Measurements from ENCODE around the gene EMILIN1.

Gene EMILIN1

DNA sequence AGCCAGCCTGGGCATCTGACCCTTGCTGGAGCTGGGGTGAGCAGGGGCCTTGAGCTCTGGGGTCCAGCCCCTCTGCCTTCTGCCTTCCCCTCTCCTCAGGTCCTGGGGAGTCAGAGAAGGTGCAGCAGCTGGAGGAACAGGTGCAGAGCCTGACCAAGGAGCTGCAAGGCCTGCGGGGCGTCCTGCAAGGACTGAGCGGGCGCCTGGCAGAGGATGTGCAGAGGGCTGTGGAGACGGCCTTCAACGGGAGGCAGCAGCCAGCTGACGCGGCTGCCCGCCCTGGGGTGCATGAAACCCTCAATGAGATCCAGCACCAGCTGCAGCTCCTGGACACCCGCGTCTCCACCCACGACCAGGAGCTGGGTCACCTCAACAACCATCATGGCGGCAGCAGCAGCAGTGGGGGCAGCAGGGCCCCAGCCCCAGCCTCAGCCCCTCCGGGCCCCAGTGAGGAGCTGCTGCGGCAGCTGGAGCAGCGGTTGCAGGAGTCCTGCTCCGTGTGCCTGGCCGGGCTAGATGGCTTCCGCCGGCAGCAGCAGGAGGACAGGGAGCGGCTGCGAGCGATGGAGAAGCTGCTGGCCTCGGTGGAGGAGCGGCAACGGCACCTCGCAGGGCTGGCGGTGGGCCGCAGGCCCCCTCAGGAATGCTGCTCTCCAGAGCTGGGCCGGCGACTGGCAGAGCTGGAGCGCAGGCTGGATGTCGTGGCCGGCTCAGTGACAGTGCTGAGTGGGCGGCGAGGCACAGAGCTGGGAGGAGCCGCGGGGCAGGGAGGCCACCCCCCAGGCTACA, 3.8 kb downstream of the EMILIN1 start:
- DNase-seq, result no peak

DNA sequence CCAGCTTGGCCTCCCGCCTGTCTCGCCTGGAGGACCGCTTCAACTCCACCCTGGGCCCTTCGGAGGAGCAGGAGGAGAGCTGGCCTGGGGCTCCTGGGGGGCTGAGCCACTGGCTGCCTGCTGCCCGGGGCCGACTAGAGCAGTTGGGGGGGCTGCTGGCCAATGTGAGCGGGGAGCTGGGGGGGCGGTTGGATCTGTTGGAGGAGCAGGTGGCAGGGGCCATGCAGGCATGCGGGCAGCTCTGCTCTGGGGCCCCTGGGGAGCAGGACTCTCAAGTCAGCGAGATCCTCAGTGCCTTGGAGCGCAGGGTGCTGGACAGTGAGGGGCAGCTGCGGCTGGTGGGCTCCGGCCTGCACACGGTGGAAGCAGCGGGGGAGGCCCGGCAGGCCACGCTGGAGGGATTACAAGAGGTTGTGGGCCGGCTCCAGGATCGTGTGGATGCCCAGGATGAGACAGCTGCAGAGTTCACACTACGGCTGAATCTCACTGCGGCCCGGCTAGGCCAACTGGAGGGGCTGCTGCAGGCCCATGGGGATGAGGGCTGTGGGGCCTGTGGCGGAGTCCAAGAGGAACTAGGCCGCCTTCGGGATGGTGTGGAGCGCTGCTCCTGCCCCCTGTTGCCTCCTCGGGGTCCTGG, 4.5 kb downstream of the EMILIN1 start:
- DNase-seq, result no peak

DNA sequence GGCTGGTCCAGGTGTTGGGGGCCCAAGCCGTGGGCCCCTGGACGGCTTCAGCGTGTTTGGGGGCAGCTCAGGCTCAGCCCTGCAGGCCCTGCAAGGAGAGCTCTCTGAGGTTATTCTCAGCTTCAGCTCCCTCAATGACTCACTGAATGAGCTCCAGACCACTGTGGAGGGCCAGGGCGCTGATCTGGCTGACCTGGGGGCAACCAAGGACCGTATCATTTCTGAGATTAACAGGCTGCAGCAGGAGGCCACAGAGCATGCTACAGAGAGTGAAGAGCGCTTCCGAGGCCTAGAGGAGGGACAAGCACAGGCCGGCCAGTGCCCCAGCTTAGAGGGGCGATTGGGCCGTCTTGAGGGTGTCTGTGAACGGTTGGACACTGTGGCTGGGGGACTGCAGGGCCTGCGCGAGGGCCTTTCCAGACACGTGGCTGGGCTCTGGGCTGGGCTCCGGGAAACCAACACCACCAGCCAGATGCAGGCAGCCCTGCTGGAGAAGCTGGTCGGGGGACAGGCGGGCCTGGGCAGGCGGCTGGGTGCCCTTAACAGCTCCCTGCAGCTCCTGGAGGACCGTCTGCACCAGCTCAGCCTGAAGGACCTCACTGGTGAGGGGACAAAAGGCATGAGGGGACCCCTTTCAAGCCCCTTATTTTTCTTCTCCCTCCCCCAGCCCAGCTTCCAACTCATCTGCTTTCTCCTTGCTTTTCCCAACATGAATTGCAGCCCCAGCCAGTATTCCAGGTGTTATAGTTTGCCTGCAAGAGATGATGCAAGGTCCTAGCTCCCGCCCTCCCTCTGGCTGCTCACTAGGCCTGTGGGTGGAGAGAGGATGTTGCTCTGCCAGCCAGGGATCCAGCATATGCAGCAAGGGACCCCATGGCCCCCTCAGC, 5.2 kb downstream of the EMILIN1 start:
- DNase-seq, result no peak

DNA sequence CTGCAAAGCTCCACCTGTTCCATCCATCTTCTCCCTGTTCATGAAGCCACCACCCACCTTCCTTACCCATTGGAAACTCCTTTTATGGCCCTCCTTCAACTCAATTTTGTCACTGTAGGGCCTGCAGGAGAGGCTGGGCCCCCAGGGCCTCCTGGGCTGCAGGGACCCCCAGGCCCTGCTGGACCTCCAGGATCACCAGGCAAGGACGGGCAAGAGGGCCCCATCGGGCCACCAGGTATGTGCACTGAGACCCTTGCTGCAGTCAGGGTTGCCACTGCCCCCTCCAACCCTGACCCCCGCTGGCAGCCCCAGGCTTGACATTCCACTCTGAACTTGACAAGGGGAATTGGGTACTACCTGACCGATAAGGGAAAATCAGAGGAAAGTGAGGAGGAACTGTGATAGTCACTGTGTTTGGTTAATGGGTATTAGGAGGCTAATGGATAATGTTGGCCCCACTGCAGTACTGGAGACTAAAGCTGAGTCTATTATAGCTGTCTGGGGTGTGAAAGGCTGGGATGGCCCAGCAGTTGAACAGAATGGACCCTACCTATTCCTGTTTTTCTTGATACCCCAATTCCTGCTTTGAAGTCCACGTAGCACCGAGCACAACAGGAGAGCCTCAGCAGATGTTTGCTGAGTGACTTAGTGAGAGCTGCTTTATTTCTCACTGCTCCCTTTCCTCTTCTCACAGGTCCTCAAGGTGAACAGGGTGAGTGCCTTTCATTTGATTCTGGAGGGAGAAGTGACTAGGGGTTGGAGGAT, 6.1 kb downstream of the EMILIN1 start:
- DNase-seq, result no peak

DNA sequence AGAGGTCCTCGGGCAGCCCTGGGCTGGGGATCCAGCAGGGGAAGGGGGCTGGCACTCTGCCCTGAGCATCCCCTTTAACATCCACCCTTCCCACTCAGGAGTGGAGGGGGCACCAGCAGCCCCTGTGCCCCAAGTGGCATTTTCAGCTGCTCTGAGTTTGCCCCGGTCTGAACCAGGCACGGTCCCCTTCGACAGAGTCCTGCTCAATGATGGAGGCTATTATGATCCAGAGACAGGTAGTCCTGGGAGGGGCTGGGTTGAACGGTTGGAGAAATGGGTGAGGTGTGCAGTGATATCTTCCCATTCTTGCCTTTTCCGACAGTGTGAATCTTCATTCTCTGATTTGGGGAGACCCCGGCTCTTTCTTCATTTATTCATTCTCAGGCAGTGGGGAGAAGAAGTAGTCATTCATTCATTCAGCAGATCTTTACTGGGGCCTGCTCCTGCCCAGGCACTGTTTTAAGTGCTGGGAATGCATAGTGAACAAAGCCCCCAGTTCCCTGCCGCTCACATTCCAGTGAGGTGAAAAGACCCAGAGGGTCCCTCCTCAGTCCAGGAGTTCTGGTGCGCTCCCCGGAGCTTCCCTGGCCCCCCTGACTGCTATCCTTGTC, 6.8 kb downstream of the EMILIN1 start:
- no peak for DNase-seq

DNA sequence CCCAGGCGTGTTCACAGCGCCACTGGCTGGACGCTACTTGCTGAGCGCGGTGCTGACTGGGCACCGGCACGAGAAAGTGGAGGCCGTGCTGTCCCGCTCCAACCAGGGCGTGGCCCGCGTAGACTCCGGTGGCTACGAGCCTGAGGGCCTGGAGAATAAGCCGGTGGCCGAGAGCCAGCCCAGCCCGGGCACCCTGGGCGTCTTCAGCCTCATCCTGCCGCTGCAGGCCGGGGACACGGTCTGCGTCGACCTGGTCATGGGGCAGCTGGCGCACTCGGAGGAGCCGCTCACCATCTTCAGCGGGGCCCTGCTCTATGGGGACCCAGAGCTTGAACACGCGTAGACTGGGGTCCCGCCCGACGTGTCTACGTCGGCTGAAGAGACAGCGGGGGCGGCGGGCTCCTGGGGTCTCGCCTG, 7.3 kb downstream of the EMILIN1 start:
- DNase-seq, result peak; percentile 71

DNA sequence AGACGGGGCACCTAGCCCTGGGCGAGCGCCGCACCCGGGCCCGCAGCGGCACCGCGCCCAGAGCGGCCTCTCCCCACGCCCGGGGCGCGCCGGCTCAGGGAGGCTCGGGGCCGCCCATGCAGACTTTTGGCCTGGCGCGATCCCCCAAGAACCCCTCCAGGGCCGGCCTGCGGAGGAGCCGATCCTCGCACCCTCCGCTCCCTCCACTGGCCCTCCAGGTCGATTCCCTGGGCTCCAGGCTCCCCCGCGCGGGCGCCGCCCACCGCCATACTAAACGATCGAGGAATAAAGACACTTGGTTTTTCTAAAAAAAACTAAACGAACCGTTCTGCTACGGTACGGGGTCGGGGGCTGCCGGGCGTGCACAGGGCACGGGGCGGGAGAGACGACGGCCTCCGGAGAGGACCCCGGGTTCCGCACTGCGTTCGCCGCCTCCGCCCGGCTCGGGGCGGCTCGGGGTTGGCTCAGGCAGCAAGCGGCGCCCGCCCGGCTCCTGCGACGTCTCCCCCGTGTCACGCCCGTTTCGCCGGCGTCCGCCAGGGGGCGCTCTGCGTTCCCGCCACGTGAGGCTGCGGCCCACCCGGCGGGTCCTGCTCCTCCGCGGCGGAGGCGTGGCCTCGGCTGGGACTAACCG, 7.8 kb downstream of the EMILIN1 start:
- peak; percentile 100 for DNase-seq

DNA sequence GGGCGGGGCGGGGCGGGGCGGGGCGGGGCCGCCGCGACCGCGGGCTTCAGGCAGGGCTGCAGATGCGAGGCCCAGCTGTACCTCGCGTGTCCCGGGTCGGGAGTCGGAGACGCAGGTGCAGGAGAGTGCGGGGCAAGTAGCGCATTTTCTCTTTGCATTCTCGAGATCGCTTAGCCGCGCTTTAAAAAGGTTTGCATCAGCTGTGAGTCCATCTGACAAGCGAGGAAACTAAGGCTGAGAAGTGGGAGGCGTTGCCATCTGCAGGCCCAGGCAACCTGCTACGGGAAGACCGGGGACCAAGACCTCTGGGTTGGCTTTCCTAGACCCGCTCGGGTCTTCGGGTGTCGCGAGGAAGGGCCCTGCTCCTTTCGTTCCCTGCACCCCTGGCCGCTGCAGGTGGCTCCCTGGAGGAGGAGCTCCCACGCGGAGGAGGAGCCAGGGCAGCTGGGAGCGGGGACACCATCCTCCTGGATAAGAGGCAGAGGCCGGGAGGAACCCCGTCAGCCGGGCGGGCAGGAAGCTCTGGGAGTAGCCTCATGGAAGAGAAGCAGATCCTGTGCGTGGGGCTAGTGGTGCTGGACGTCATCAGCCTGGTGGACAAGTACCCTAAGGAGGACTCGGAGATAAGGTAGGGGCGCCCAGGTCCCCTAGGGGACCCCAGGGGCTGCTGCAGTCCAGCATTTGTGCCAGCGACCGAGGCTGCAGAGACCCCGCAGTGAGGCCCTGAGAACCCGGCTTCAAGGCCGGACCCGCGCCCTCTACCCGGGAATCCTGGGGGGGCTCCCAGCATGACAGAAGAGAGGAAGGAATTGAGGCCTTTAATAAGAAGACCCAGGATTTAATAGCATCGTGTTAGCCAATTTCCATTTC, 8.5 kb downstream of the EMILIN1 start, which contains the start of gene KHK:
Gene KHK (plus strand): TSS at position 49 of the 870 bp plus-strand sequence. CDS start 488 bp downstream, at position 537.
- DNase-seq, result no peak

DNA sequence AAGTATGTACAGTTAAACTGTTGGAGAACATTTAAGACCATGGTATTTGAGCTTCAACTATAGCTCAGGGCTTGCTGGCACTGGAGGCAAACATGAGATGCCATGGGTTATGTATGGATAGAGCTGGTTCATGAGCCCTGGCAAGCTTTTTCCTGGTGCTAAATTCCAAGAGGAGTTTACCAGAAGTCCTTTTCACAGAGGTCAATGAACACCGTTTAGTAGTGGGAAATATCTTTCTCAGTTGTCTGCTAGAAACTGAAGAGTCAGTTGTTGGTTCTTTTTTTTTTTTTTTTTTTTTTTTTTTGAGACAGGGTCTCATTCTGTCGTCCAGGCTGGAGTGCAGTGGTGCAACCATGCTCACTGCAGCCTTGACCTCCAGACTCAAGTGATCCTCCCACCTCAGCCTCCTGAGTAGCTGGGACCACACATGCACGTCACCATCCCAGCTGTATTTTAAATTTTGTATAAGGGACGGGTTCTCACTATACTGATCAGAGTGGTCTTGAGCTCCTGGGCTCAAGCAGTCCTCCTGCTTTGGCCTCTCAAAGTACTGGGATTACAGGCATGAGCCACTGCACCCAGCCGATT, 9.5 kb downstream of the EMILIN1 start:
- no peak for DNase-seq

DNA sequence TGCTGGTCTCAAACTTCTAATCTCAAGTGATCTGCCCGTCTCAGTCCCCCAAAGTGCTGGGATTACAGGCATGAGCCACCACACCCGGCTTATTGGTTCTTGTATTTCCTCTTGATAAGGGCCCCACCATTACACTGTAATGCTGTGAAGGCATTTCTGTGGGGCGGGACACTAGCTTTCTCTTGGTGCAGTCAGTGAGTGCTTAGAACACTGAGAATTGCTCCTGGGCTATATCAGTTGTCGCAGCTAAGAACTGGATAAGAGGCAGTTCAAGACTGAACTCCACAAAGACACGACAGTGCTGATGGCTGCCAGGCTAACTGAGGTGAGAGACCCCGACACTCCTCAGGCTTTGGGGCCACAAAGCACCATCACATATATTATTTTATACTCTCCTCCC, 10.2 kb downstream of the EMILIN1 start:
- DNase-seq, result no peak

DNA sequence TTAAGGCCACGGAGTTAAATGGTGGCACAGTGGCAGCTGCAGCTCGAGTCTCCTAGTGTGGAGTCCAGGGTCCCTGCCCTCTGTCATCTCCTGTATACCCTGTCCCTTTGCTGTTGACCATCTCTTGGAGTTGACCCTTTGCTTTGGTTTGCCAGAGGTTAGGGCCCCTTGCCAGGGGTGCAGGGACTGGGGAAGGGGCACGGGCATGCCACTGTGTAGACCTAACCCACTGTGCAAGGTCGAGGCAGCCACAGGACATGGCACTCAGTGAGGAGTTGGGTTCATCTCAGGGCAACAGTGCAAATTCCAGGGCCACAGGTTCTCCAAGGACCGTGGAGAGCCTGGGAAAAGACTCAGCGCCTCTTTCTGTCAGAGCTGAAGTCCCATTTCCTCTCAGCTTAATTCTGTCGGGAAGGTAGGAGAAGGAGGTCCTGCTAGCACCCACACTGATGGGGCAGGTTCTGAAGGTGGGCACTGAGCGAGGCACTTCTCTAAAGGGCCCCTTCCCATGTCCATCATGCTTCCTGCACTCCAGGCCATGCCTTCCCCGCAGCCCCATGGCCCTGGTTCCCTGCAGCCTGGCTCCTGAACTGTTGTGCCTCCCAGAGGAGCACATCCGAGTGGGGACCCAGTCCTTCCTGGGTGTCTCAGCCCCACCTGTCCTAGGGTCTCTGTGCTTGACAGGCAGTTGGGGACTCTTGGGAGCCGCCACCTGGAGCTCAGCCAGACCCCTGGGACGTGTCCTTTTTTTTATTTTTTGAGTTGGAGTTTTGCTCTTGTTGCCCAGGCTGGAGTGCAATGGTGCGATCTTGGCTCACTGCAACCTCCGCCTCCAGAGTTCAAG, 10.9 kb downstream of the EMILIN1 start:
- DNase-seq, result no peak

DNA sequence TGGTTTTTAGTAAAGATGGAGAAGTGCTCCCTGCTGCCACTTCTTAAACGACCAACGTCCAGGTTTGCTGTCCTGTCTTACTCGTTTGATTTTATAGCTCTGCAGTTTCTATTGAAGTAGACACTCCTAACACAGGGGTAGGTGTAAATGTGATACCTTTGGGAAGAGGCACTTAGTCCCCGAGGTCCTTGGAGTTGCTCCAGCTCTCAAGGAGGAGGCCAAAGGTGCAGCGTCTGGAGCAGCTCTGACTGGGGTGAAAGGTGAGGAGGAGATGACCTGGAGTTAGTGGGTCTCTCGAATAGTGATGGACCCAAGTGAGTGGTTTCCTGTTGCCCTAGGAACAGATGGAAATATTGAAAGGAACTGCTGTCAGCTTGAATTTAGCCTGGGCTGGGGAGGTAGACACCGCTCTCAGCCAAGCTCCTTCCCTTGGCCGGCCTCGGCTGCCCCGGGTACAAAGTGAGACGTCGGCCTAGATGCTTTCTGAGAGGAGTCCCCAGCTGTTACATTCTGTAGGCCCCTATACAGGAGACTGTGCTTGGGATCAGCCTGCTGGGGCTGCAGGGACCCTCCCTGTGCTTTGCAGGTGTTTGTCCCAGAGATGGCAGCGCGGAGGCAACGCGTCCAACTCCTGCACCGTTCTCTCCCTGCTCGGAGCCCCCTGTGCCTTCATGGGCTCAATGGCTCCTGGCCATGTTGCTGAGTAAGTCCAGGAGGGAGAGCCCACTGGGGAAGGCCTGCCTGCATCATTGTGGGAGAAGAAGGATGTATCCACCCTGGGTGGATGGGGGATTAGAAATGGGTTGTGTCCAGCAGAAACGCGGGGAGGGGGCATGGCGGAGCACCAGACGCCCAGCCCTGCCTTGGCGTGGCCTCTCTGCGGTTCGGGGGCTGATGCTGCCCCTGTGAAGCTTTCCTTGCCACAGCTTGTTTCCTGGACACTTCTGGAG, 13.6 kb downstream of the EMILIN1 start:
- DNase-seq, result no peak

DNA sequence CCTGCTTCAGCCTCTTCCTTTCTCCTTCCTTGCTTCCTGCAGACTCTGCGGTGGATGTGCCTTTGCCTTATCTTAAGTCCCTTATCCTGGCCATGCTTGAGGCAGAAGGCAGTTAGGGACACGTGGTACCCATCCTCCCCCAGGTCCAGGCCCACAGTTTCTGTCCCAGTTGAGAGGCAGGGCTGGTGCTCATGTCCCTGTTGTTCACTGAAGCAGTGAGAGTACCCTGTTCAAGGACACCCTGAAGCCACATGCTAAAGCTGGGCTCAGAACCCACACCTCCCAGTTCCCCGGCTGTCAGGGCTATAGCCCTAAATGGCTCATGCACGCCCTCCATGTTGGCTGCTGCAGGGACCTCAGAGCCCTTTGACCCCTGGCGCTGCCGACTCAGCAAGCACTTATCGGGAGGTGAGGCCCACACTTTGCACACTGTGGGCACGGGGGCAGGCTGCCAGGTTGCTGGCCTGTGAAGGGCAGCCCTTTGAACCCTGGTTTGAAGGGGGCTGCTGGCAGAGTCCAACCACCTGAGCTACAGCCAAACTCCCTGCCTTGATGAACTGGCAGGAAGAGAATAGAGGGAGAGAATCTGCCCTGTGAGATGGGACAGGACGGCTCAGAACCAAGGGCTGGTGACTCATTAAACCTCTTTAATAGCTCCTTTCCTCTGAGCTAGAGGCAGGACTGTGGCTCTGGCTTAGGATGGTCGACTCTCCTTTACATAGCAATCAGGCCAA, 14.4 kb downstream of the EMILIN1 start:
- no peak for DNase-seq

DNA sequence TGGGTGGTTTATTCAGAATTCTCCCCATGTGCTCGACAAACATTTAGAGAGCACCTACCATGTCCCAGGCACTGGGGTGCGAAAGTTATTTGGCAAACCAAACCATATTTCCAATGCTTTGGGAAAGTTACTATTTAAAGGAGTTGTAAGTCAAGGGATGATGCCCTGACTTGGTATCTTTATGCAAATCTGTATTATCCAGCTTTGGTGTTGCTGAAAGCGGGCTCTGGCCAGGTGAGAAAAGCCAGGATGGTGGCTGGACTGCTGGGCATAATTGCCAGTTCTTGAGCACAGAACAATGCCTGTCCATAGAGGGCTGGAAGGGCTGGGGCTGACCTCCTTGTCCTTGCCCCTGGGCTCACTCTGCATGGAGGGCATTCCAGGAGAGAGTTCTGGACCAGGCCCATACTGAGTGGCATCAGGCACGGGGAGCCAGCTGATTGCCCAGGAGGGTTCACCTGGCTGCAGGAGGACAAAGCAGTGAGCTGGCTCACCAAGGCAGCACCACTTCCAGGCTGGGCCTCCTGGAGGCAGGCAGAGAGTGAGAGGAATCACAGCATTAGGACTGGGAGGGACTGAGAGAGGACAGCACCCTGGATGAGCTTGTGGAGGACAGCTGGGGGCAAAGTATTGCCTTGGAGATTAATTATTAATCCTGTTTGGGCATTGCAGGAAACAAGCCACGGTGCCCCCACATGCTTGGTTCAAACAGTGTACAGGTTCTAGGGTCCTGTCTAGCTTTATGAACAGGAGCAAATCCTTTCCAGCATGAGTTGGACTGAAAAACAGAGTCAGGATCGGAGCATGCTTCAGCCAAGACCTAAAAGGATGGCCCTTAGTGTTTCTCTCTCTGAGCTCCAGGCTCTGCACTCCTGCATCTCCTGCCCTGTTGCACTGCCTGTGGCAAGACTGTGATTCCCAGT, 15.3 kb downstream of the EMILIN1 start:
- DNase-seq, result no peak

DNA sequence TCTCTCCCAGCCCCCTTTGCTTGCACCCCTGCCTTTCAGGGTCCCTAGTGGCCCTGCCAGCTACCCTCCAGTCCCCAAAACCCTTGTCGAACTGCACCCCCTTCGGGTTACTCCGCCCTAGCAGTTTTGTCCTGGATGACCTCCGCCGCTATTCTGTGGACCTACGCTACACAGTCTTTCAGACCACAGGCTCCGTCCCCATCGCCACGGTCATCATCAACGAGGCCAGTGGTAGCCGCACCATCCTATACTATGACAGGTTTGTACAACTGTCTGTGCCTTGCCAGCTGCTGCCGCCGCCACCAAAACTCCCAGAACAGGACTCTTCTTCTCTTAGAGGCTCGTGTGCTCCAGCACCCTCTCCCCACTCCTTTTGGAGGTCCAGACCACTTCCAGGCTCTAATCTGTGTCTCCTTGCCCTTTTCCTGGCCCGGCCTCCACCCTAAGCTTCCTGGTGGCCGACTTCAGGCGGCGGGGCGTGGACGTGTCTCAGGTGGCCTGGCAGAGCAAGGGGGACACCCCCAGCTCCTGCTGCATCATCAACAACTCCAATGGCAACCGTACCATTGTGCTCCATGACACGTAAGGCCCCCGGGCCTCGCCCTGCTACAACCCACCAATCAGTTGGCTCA, 16.1 kb downstream of the EMILIN1 start:
- DNase-seq, result no peak

DNA sequence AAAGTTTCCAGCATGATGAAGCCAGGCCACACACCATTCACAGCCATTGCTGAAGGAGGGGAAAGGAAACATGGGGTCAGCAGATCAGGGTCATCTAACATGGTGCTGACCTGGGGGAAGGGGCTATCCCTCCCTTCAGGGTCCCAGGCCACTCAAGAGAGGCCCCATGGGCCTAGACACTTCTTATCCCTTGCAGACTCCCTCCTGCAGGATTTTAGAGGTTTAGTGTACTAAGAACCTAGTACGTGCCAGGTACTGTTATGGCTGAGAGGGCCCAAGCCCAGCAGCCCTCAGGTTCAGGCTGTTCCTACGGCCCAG, 17.0 kb downstream of the EMILIN1 start:
- no peak for DNase-seq

Data from activated effector memory CD4-positive, alpha-beta T cell treated with anti-CD3 and anti-CD28 coated beads, Interleukin-2, amount 50 U/mL, for 16 hours (primary cell).